ENCODE results near the gene SMAD5. TPM values are rescaled to one million over a fixed set of nuclear protein-coding genes. Genes with fewer than 3 reads are reported as not detected.

Gene SMAD5
- total and polyA plus RNA-seq, 2 of the 4 experiments (the other 2 are of a cell fraction): 37.4 to 101 TPM

- H3K4me3 ChIP-seq (ENCODE audit: insufficient read depth, low read depth, low read length): no peak overlapping the region
- H3K18ac ChIP-seq (ENCODE audit: low read depth, low read length): no peak overlapping the region
- H2BK5ac ChIP-seq (ENCODE audit: low read depth, low read length, poor library complexity, severe bottlenecking): no peak overlapping the region
- intact Hi-C loops (cut with micrococcal nuclease) (no loop called here), in situ Hi-C loops (cut with MboI; ENCODE audit: low sequenced_read_pairs) (no loop called here), dilution Hi-C loops (cut with HindIII; ENCODE audit: low sequenced_read_pairs, unreplicated experiment) (no loop called here)
- DNase-seq (no peak), ATAC-seq (ENCODE audit: low read depth) (no peak)
- no peak overlapping the region for H3K4ac ChIP-seq (ENCODE audit: low read depth, low read length)
- no peak overlapping the region for H2AK5ac ChIP-seq (ENCODE audit: low read depth, low read length)
- WGBS, 2 experiments (ENCODE audit: extremely low coverage in 2 of 2, insufficient read length in 1 of 2): 33% methylated on average over 1 of the region's 1 CpG; no CpG with 5 or more reads in 1 of the 2 experiments
- no peaks in the 10 kb centered on the region for H3K9me3 ChIP-seq (ENCODE audit: control insufficient read depth, insufficient read depth, low read length)
- no peak overlapping the region for H3K56ac ChIP-seq (ENCODE audit: extremely low read depth, insufficient read depth, low read length)
- no peak overlapping the region for H2BK20ac ChIP-seq (ENCODE audit: low read depth, low read length)
- H4K20me1 ChIP-seq (ENCODE audit: insufficient read depth, low read length): peaks cover 13% of the 10 kb centered on the region
- no peak overlapping the region for H2AK9ac ChIP-seq (replicated peaks; ENCODE audit: low read depth, low read length, poor library complexity)
- peaks cover 50% of the 10 kb centered on the region for H3K27me3 ChIP-seq (ENCODE audit: control insufficient read depth, insufficient read depth, low read length)
- BruUV-seq (replicated peaks): no TSS peak
- H3K27ac ChIP-seq (ENCODE audit: insufficient read depth, low read length): no peak overlapping the region
- no peak overlapping the region for H3K4me2 ChIP-seq (ENCODE audit: low read depth, low read length)
- CTCF ChIA-PET: interaction anchor here (0.9 kb wide), 1 partner anchor 9 kb away, joined by 4 read pairs; no protein-coding TSS in a partner anchor
- TF ChIP-seq MXI1 (IDR thresholded peaks at IDR 0.05; ENCODE audit: borderline replicate concordance, low read depth, low read length): no peak
- TF ChIP-seq SMC3 (IDR thresholded peaks at IDR 0.05; ENCODE audit: low read depth, low read length): no peak
- TF ChIP-seq RCOR1 (IDR thresholded peaks at IDR 0.05; ENCODE audit: insufficient replicate concordance, low read length): no peak
- TF ChIP-seq USF2 (IDR thresholded peaks at IDR 0.05; ENCODE audit: low read depth, low read length): no peak
- no peak for TF ChIP-seq NFE2L2 (IDR thresholded peaks at IDR 0.05; ENCODE audit: low read depth, low read length)
- TF ChIP-seq CEBPB (IDR thresholded peaks at IDR 0.05; ENCODE audit: low read depth, low read length): no peak
- no peak for TF ChIP-seq CHD1 (IDR thresholded peaks at IDR 0.05; ENCODE audit: low read depth, low read length)
- no peak for TF ChIP-seq BHLHE40 (IDR thresholded peaks at IDR 0.05; ENCODE audit: low read depth, low read length)
- TF ChIP-seq MAFK (IDR thresholded peaks at IDR 0.05; ENCODE audit: low read depth, low read length): no peak
- TF ChIP-seq CTCF (conservative IDR thresholded peaks at IDR 0.05; ENCODE audit: low read depth, low read length): no peak
- no peak for TF ChIP-seq POLR2A (IDR thresholded peaks at IDR 0.05; ENCODE audit: low read depth, low read length)
- no peak for TF ChIP-seq RFX5 (IDR thresholded peaks at IDR 0.05; ENCODE audit: low read depth, low read length)
- no peak for TF ChIP-seq RAD21 (IDR thresholded peaks at IDR 0.05; ENCODE audit: low read length)
- peaks cover 5% of the 10 kb centered on the region; the same call in 1 of the 2 replicates for H3K9me1 ChIP-seq (ENCODE audit: insufficient read depth, low read length)
- no peak overlapping the region for H4K91ac ChIP-seq (ENCODE audit: insufficient read depth, low read depth, low read length)
- no peak overlapping the region for H3K9ac ChIP-seq (ENCODE audit: low read depth, low read length)
- no peak overlapping the region for H3K14ac ChIP-seq (replicated peaks; ENCODE audit: low read depth, low read length)
- POLR2A ChIA-PET (ENCODE audit: unreplicated experiment): no interaction called here
- no peak overlapping the region for H4K8ac ChIP-seq (ENCODE audit: low read depth in 2 of 2, low read length in 2 of 2)
- no peak overlapping the region for H2BK15ac ChIP-seq (ENCODE audit: low read depth, low read length)
- H3K36me3 ChIP-seq (ENCODE audit: control insufficient read depth, insufficient read depth, low read length): peaks cover 10% of the 10 kb centered on the region
- no peak overlapping the region for H4K5ac ChIP-seq (ENCODE audit: low read depth, low read length)
- H2AFZ ChIP-seq (replicated peaks; ENCODE audit: low read length, poor library complexity): no peak overlapping the region
- H2BK120ac ChIP-seq (ENCODE audit: low read depth, low read length): no peak overlapping the region
- H3K4me1 ChIP-seq (ENCODE audit: control insufficient read depth, insufficient read depth, low read length): no peaks in the 10 kb centered on the region
- H3K23ac ChIP-seq (ENCODE audit: low read depth, low read length): no peak overlapping the region
- no peaks in the 10 kb centered on the region for H3K79me1 ChIP-seq (ENCODE audit: low read depth in 1 of 2, low read length in 2 of 2)
Measured at GRCh38 chr5:136190904-136191303, 58.3 kb downstream of the SMAD5 start.
